T1000 (cell line): Measurements from ENCODE around the gene FBXW11.
"Not testable (repeated sequence)": the region's sequence is repeated elsewhere in the genome, so short reads cannot be mapped to it uniquely, and the experiment has no call there.

Source experiments
- DNase-seq: peaks from one replicate; lab custom pipeline; 2025; ENCODE audit warnings: mixed read lengths; lab: John Stamatoyannopoulos, UW

Gene FBXW11

GRCh38 chr5:171984748-171985419, 21.6 kb downstream of the FBXW11 start:
- DNase-seq: peak; percentile 16

GRCh38 chr5:171981847-171982246, 24.6 kb downstream of the FBXW11 start:
- no peak for DNase-seq

GRCh38 chr5:171980792-171981191, 25.6 kb downstream of the FBXW11 start:
- DNase-seq: no peak

GRCh38 chr5:171979606-171980005, 26.8 kb downstream of the FBXW11 start:
- DNase-seq: no peak

GRCh38 chr5:171978519-171978918, 27.9 kb downstream of the FBXW11 start:
- no peak for DNase-seq

- no peak for DNase-seq
Measured at GRCh38 chr5:171978016-171978415, 28.4 kb downstream of the FBXW11 start.

- not testable (repeated sequence) for DNase-seq
Measured at GRCh38 chr5:171977244-171977950, 29.0 kb downstream of the FBXW11 start.

GRCh38 chr5:171975877-171976667, 30.4 kb downstream of the FBXW11 start:
- DNase-seq: no peak

- peak; percentile 6 for DNase-seq
Measured at GRCh38 chr5:171975262-171975876, 31.1 kb downstream of the FBXW11 start.

- no peak for DNase-seq
Measured at GRCh38 chr5:171970826-171971225, 35.6 kb downstream of the FBXW11 start.

GRCh38 chr5:171969288-171969880, 37.1 kb downstream of the FBXW11 start:
- no peak for DNase-seq

- no peak for DNase-seq
Measured at GRCh38 chr5:171968531-171968930, 37.9 kb downstream of the FBXW11 start.

GRCh38 chr5:171966964-171967363, 39.5 kb downstream of the FBXW11 start:
- DNase-seq: no peak

- DNase-seq: no peak
Measured at GRCh38 chr5:171966270-171966669, 40.2 kb downstream of the FBXW11 start.

- no peak for DNase-seq
Measured at GRCh38 chr5:171965745-171966144, 40.7 kb downstream of the FBXW11 start.

- no peak for DNase-seq
Measured at GRCh38 chr5:171963416-171963815, 43.0 kb downstream of the FBXW11 start.

- DNase-seq: no peak
Measured at GRCh38 chr5:171961117-171961516, 45.3 kb downstream of the FBXW11 start.

GRCh38 chr5:171957591-171958251, 48.7 kb downstream of the FBXW11 start:
- DNase-seq: no peak

- no peak for DNase-seq
Measured at GRCh38 chr5:171956887-171957495, 49.4 kb downstream of the FBXW11 start.

GRCh38 chr5:171956314-171956713, 50.1 kb downstream of the FBXW11 start:
- DNase-seq: no peak

GRCh38 chr5:171955761-171956160, 50.7 kb downstream of the FBXW11 start:
- DNase-seq: no peak
